ENCODE data around the gene AQP1.

Gene AQP1

GRCh38 chr7:30911561-30911969 lies at the start of gene AQP1:
TSS of gene AQP1 (plus strand) at chr7:30911853. CDS start at chr7:30911910, 57 bp downstream.
- H3K4me1 Mint-ChIP-seq (ENCODE audit: low read depth), result no peaks in the 10 kb centered on the region
- H3K36me3 Mint-ChIP-seq (ENCODE audit: low read depth), result no peaks in the 10 kb centered on the region
- no peak within 1 kb of the TSS for H3K4me3 Mint-ChIP-seq
- no peak within 1 kb of the TSS for H3K27ac Mint-ChIP-seq
- DNase-seq, result no peak
- H3K9me3 Mint-ChIP-seq, result no peaks in the 10 kb centered on the region
- H3K27me3 Mint-ChIP-seq, result no peaks in the 10 kb centered on the region

GRCh38 chr7:30862995-30863705 lies 48.5 kb upstream of the AQP1 start:
- no peaks in the 10 kb centered on the region for H3K4me1 Mint-ChIP-seq (ENCODE audit: low read depth)
- H3K36me3 Mint-ChIP-seq (ENCODE audit: low read depth), result no peaks in the 10 kb centered on the region
- H3K4me3 Mint-ChIP-seq, result no peak overlapping the region
- no peak overlapping the region for H3K27ac Mint-ChIP-seq
- no peak for DNase-seq
- no peaks in the 10 kb centered on the region for H3K27me3 Mint-ChIP-seq
- no peaks in the 10 kb centered on the region for H3K9me3 Mint-ChIP-seq

GRCh38 chr7:30863706-30864035 lies 48.0 kb upstream of the AQP1 start:
- no peak for DNase-seq
- H3K4me1 Mint-ChIP-seq (ENCODE audit: low read depth), result no peaks in the 10 kb centered on the region
- H3K9me3 Mint-ChIP-seq, result no peaks in the 10 kb centered on the region
- no peak overlapping the region for H3K4me3 Mint-ChIP-seq
- no peaks in the 10 kb centered on the region for H3K27me3 Mint-ChIP-seq
- no peaks in the 10 kb centered on the region for H3K36me3 Mint-ChIP-seq (ENCODE audit: low read depth)
- H3K27ac Mint-ChIP-seq, result no peak overlapping the region

GRCh38 chr7:30864101-30864500 lies 47.6 kb upstream of the AQP1 start:
- no peak for DNase-seq
- Mint-ChIP-seq H3K27me3 (no peaks in the 10 kb centered on the region), H3K4me3 (no peak overlapping the region), H3K4me1 (ENCODE audit: low read depth) (no peaks in the 10 kb centered on the region), H3K36me3 (ENCODE audit: low read depth) (no peaks in the 10 kb centered on the region), H3K27ac (no peak overlapping the region), H3K9me3 (no peaks in the 10 kb centered on the region)

GRCh38 chr7:30865076-30865475 lies 46.6 kb upstream of the AQP1 start:
- no peak for DNase-seq
- Mint-ChIP-seq H3K9me3 (no peaks in the 10 kb centered on the region), H3K27me3 (no peaks in the 10 kb centered on the region)

GRCh38 chr7:30865821-30866220 lies 45.8 kb upstream of the AQP1 start:
- no peak overlapping the region for H3K4me3 Mint-ChIP-seq
- H3K4me1 Mint-ChIP-seq (ENCODE audit: low read depth), result no peaks in the 10 kb centered on the region

More at GRCh38 chr7:30865076-30865475, 46.6 kb upstream of the AQP1 start:
- H3K27ac Mint-ChIP-seq, result no peak overlapping the region
- H3K36me3 Mint-ChIP-seq (ENCODE audit: low read depth), result no peaks in the 10 kb centered on the region
- no peaks in the 10 kb centered on the region for H3K4me1 Mint-ChIP-seq (ENCODE audit: low read depth)
- H3K4me3 Mint-ChIP-seq, result no peak overlapping the region

GRCh38 chr7:30866939-30867338 lies 44.7 kb upstream of the AQP1 start:
- no peaks in the 10 kb centered on the region for H3K27me3 Mint-ChIP-seq
- DNase-seq, result no peak
- H3K4me3 Mint-ChIP-seq, result no peak overlapping the region
- no peaks in the 10 kb centered on the region for H3K9me3 Mint-ChIP-seq
- no peak overlapping the region for H3K27ac Mint-ChIP-seq
- H3K4me1 Mint-ChIP-seq (ENCODE audit: low read depth), result no peaks in the 10 kb centered on the region
- no peaks in the 10 kb centered on the region for H3K36me3 Mint-ChIP-seq (ENCODE audit: low read depth)

More at GRCh38 chr7:30865821-30866220, 45.8 kb upstream of the AQP1 start:
- no peaks in the 10 kb centered on the region for H3K36me3 Mint-ChIP-seq (ENCODE audit: low read depth)
- no peak for DNase-seq
- no peaks in the 10 kb centered on the region for H3K9me3 Mint-ChIP-seq
- no peak overlapping the region for H3K27ac Mint-ChIP-seq
- no peaks in the 10 kb centered on the region for H3K27me3 Mint-ChIP-seq

GRCh38 chr7:30867483-30867882 lies 44.2 kb upstream of the AQP1 start:
- H3K9me3 Mint-ChIP-seq, result no peaks in the 10 kb centered on the region
- H3K36me3 Mint-ChIP-seq (ENCODE audit: low read depth), result no peaks in the 10 kb centered on the region
- no peak overlapping the region for H3K27ac Mint-ChIP-seq
- H3K27me3 Mint-ChIP-seq, result no peaks in the 10 kb centered on the region
- DNase-seq, result no peak
- no peaks in the 10 kb centered on the region for H3K4me1 Mint-ChIP-seq (ENCODE audit: low read depth)
- H3K4me3 Mint-ChIP-seq, result no peak overlapping the region

- Mint-ChIP-seq H3K27me3 (no peaks in the 10 kb centered on the region), H3K27ac (no peak overlapping the region), H3K4me1 (ENCODE audit: low read depth) (no peaks in the 10 kb centered on the region), H3K9me3 (no peaks in the 10 kb centered on the region), H3K4me3 (no peak overlapping the region), H3K36me3 (ENCODE audit: low read depth) (no peaks in the 10 kb centered on the region)
- DNase-seq, result no peak
Measured at GRCh38 chr7:30869794-30870611, 41.6 kb upstream of the AQP1 start.

- no peaks in the 10 kb centered on the region for H3K4me1 Mint-ChIP-seq (ENCODE audit: low read depth)
- H3K4me3 Mint-ChIP-seq, result no peak overlapping the region
- H3K27me3 Mint-ChIP-seq, result no peaks in the 10 kb centered on the region
- no peak for DNase-seq
- H3K9me3 Mint-ChIP-seq, result no peaks in the 10 kb centered on the region
- no peak overlapping the region for H3K27ac Mint-ChIP-seq
- H3K36me3 Mint-ChIP-seq (ENCODE audit: low read depth), result no peaks in the 10 kb centered on the region
Measured at GRCh38 chr7:30870821-30871518, 40.7 kb upstream of the AQP1 start.

GRCh38 chr7:30871655-30872054 lies 40.0 kb upstream of the AQP1 start:
- no peaks in the 10 kb centered on the region for H3K4me1 Mint-ChIP-seq (ENCODE audit: low read depth)
- DNase-seq, result no peak
- no peak overlapping the region for H3K4me3 Mint-ChIP-seq
- no peaks in the 10 kb centered on the region for H3K9me3 Mint-ChIP-seq
- H3K36me3 Mint-ChIP-seq (ENCODE audit: low read depth), result no peaks in the 10 kb centered on the region
- no peak overlapping the region for H3K27ac Mint-ChIP-seq
- no peaks in the 10 kb centered on the region for H3K27me3 Mint-ChIP-seq

- H3K9me3 Mint-ChIP-seq, result no peaks in the 10 kb centered on the region
- DNase-seq, result no peak
- H3K4me1 Mint-ChIP-seq (ENCODE audit: low read depth), result no peaks in the 10 kb centered on the region
- H3K27ac Mint-ChIP-seq, result no peak overlapping the region
- no peaks in the 10 kb centered on the region for H3K36me3 Mint-ChIP-seq (ENCODE audit: low read depth)
- no peaks in the 10 kb centered on the region for H3K27me3 Mint-ChIP-seq
- no peak overlapping the region for H3K4me3 Mint-ChIP-seq
Measured at GRCh38 chr7:30873207-30873606, 38.4 kb upstream of the AQP1 start.

GRCh38 chr7:30873656-30874055 lies 38.0 kb upstream of the AQP1 start:
- Mint-ChIP-seq H3K27ac (no peak overlapping the region), H3K9me3 (no peaks in the 10 kb centered on the region), H3K36me3 (ENCODE audit: low read depth) (no peaks in the 10 kb centered on the region), H3K4me1 (ENCODE audit: low read depth) (no peaks in the 10 kb centered on the region), H3K4me3 (no peak overlapping the region), H3K27me3 (no peaks in the 10 kb centered on the region)
- no peak for DNase-seq

- H3K27me3 Mint-ChIP-seq, result no peaks in the 10 kb centered on the region
- H3K9me3 Mint-ChIP-seq, result no peaks in the 10 kb centered on the region
- H3K36me3 Mint-ChIP-seq (ENCODE audit: low read depth), result no peaks in the 10 kb centered on the region
- DNase-seq, result no peak
- no peak overlapping the region for H3K27ac Mint-ChIP-seq
- H3K4me1 Mint-ChIP-seq (ENCODE audit: low read depth), result no peaks in the 10 kb centered on the region
- H3K4me3 Mint-ChIP-seq, result no peak overlapping the region
Measured at GRCh38 chr7:30874656-30875302, 36.9 kb upstream of the AQP1 start.

All from activated T-cell treated with anti-CD3 and anti-CD28 coated beads, Interleukin-2, amount 50 U/mL, for 24 hours (primary cell).